ENCODE measurements around the gene COX8A.

COX8A gene

GRCh38 chr11:63974259-63975143 lies at the start of gene COX8A:
Gene COX8A (plus strand): TSS chr11:63974620. CDS start chr11:63974681, 61 bp downstream.
- Histone ChIP-seq H3K4me3 (ENCODE audit: low read length) (peak within 1 kb of the TSS; percentile 97), H3K27ac (ENCODE audit: low read length) (peak within 1 kb of the TSS; percentile 98), H3K4me1 (ENCODE audit: insufficient read depth, low read length) (peaks cover 18% of the 10 kb centered on the region), H3K27me3 (ENCODE audit: insufficient read depth, low read length) (peaks cover 15% of the 10 kb centered on the region), H3K9me3 (ENCODE audit: insufficient read depth, low read depth, low read length) (no peaks in the 10 kb centered on the region), H3K9ac (ENCODE audit: low read depth, low read length) (peak within 1 kb of the TSS; percentile 97), H3K36me3 (ENCODE audit: insufficient read depth, low read depth, low read length) (peaks cover 7% of the 10 kb centered on the region)

GRCh38 chr11:63929616-63930015 lies 44.8 kb upstream of the COX8A start:
- Histone ChIP-seq H3K4me3 (ENCODE audit: low read length) (no peak overlapping the region), H3K36me3 (ENCODE audit: insufficient read depth, low read depth, low read length) (no peaks in the 10 kb centered on the region)

GRCh38 chr11:63931045-63931444 lies 43.4 kb upstream of the COX8A start:
- Histone ChIP-seq H3K27me3 (ENCODE audit: insufficient read depth, low read length) (peaks cover 8% of the 10 kb centered on the region), H3K4me1 (ENCODE audit: insufficient read depth, low read length) (no peaks in the 10 kb centered on the region), H3K4me3 (ENCODE audit: low read length) (no peak overlapping the region), H3K9me3 (ENCODE audit: insufficient read depth, low read depth, low read length) (no peaks in the 10 kb centered on the region), H3K27ac (ENCODE audit: low read length) (no peak overlapping the region), H3K36me3 (ENCODE audit: insufficient read depth, low read depth, low read length) (no peaks in the 10 kb centered on the region), H3K9ac (ENCODE audit: low read depth, low read length) (no peak overlapping the region)

More at GRCh38 chr11:63929616-63930015, 44.8 kb upstream of the COX8A start:
- Histone ChIP-seq H3K4me1 (ENCODE audit: insufficient read depth, low read length) (no peaks in the 10 kb centered on the region), H3K9me3 (ENCODE audit: insufficient read depth, low read depth, low read length) (no peaks in the 10 kb centered on the region), H3K27me3 (ENCODE audit: insufficient read depth, low read length) (peaks cover 8% of the 10 kb centered on the region), H3K27ac (ENCODE audit: low read length) (no peak overlapping the region), H3K9ac (ENCODE audit: low read depth, low read length) (no peak overlapping the region)

- Histone ChIP-seq H3K27me3 (ENCODE audit: insufficient read depth, low read length) (peaks cover 8% of the 10 kb centered on the region), H3K4me1 (ENCODE audit: insufficient read depth, low read length) (no peaks in the 10 kb centered on the region), H3K4me3 (ENCODE audit: low read length) (no peak overlapping the region), H3K36me3 (ENCODE audit: insufficient read depth, low read depth, low read length) (no peaks in the 10 kb centered on the region), H3K27ac (ENCODE audit: low read length) (no peak overlapping the region), H3K9me3 (ENCODE audit: insufficient read depth, low read depth, low read length) (no peaks in the 10 kb centered on the region), H3K9ac (ENCODE audit: low read depth, low read length) (no peak overlapping the region)
Observed at GRCh38 chr11:63931876-63932275, 42.5 kb upstream of the COX8A start.

- Histone ChIP-seq H3K36me3 (ENCODE audit: insufficient read depth, low read depth, low read length) (no peaks in the 10 kb centered on the region), H3K4me3 (ENCODE audit: low read length) (no peak overlapping the region), H3K9me3 (ENCODE audit: insufficient read depth, low read depth, low read length) (no peaks in the 10 kb centered on the region), H3K27ac (ENCODE audit: low read length) (no peak overlapping the region), H3K27me3 (ENCODE audit: insufficient read depth, low read length) (peaks cover under 1% of the 10 kb centered on the region; the same call in 1 of the 2 replicates), H3K4me1 (ENCODE audit: insufficient read depth, low read length) (no peaks in the 10 kb centered on the region), H3K9ac (ENCODE audit: low read depth, low read length) (no peak overlapping the region)
Observed at GRCh38 chr11:63933459-63933858, 41.0 kb upstream of the COX8A start.

GRCh38 chr11:63937713-63938478 lies 36.5 kb upstream of the COX8A start:
- no peaks in the 10 kb centered on the region for H3K9me3 ChIP-seq (ENCODE audit: insufficient read depth, low read depth, low read length)
- H3K27ac ChIP-seq (ENCODE audit: low read length) = no peak overlapping the region
- peak overlapping the region; percentile 69 for H3K4me3 ChIP-seq (ENCODE audit: low read length)
- no peaks in the 10 kb centered on the region for H3K4me1 ChIP-seq (ENCODE audit: insufficient read depth, low read length)
- H3K9ac ChIP-seq (ENCODE audit: low read depth, low read length) = peak overlapping the region; percentile 40; the same call in 1 of the 2 replicates
- H3K27me3 ChIP-seq (ENCODE audit: insufficient read depth, low read length) = no peaks in the 10 kb centered on the region
- peaks cover 9% of the 10 kb centered on the region; the same call in 1 of the 2 replicates for H3K36me3 ChIP-seq (ENCODE audit: insufficient read depth, low read depth, low read length)

GRCh38 chr11:63938479-63939396 lies 35.7 kb upstream of the COX8A start, which contains the start of gene NAA40:
Gene NAA40 (plus strand): TSS chr11:63939002. CDS start chr11:63939097, 95 bp downstream.
- Histone ChIP-seq H3K36me3 (ENCODE audit: insufficient read depth, low read depth, low read length) (peaks cover 9% of the 10 kb centered on the region; the same call in 1 of the 2 replicates), H3K9ac (ENCODE audit: low read depth, low read length) (peak within 1 kb of the TSS; percentile 89), H3K4me1 (ENCODE audit: insufficient read depth, low read length) (no peaks in the 10 kb centered on the region), H3K4me3 (ENCODE audit: low read length) (peak within 1 kb of the TSS; percentile 96), H3K27me3 (ENCODE audit: insufficient read depth, low read length) (no peaks in the 10 kb centered on the region), H3K9me3 (ENCODE audit: insufficient read depth, low read depth, low read length) (no peaks in the 10 kb centered on the region), H3K27ac (ENCODE audit: low read length) (peak within 1 kb of the TSS; percentile 65)

- Histone ChIP-seq H3K9ac (ENCODE audit: low read depth, low read length) (peak overlapping the region; percentile 89; the same call in 1 of the 2 replicates), H3K9me3 (ENCODE audit: insufficient read depth, low read depth, low read length) (no peaks in the 10 kb centered on the region), H3K27ac (ENCODE audit: low read length) (peak overlapping the region; percentile 65), H3K4me3 (ENCODE audit: low read length) (peak overlapping the region; percentile 96), H3K27me3 (ENCODE audit: insufficient read depth, low read length) (no peaks in the 10 kb centered on the region), H3K36me3 (ENCODE audit: insufficient read depth, low read depth, low read length) (peaks cover 9% of the 10 kb centered on the region; the same call in 1 of the 2 replicates), H3K4me1 (ENCODE audit: insufficient read depth, low read length) (no peaks in the 10 kb centered on the region; the same call in 1 of the 2 replicates)
Observed at GRCh38 chr11:63939397-63939891, 35.0 kb upstream of the COX8A start.

- Histone ChIP-seq H3K9me3 (ENCODE audit: insufficient read depth, low read depth, low read length) (no peaks in the 10 kb centered on the region), H3K4me3 (ENCODE audit: low read length) (no peak overlapping the region), H3K27ac (ENCODE audit: low read length) (no peak overlapping the region), H3K4me1 (ENCODE audit: insufficient read depth, low read length) (no peaks in the 10 kb centered on the region; the same call in 1 of the 2 replicates), H3K27me3 (ENCODE audit: insufficient read depth, low read length) (no peaks in the 10 kb centered on the region), H3K36me3 (ENCODE audit: insufficient read depth, low read depth, low read length) (peaks cover 9% of the 10 kb centered on the region; the same call in 1 of the 2 replicates), H3K9ac (ENCODE audit: low read depth, low read length) (no peak overlapping the region)
Observed at GRCh38 chr11:63940786-63941185, 33.6 kb upstream of the COX8A start.

GRCh38 chr11:63941901-63942300 lies 32.5 kb upstream of the COX8A start:
- Histone ChIP-seq H3K4me3 (ENCODE audit: low read length) (no peak overlapping the region), H3K9ac (ENCODE audit: low read depth, low read length) (no peak overlapping the region), H3K27ac (ENCODE audit: low read length) (no peak overlapping the region), H3K27me3 (ENCODE audit: insufficient read depth, low read length) (no peaks in the 10 kb centered on the region), H3K4me1 (ENCODE audit: insufficient read depth, low read length) (no peaks in the 10 kb centered on the region; the same call in 1 of the 2 replicates), H3K9me3 (ENCODE audit: insufficient read depth, low read depth, low read length) (no peaks in the 10 kb centered on the region), H3K36me3 (ENCODE audit: insufficient read depth, low read depth, low read length) (peaks cover 20% of the 10 kb centered on the region)

Measured in iPS-20b (cell line).